Measurements from ENCODE around the gene PCDHGA11. TPM values are rescaled to one million over a fixed set of nuclear protein-coding genes. Genes with fewer than 3 reads are reported as not detected.

The PCDHGA11 gene
- total and polyA plus RNA-seq, 4 donors: 0.22 to 2.5 (median 0.50) TPM

DNA sequence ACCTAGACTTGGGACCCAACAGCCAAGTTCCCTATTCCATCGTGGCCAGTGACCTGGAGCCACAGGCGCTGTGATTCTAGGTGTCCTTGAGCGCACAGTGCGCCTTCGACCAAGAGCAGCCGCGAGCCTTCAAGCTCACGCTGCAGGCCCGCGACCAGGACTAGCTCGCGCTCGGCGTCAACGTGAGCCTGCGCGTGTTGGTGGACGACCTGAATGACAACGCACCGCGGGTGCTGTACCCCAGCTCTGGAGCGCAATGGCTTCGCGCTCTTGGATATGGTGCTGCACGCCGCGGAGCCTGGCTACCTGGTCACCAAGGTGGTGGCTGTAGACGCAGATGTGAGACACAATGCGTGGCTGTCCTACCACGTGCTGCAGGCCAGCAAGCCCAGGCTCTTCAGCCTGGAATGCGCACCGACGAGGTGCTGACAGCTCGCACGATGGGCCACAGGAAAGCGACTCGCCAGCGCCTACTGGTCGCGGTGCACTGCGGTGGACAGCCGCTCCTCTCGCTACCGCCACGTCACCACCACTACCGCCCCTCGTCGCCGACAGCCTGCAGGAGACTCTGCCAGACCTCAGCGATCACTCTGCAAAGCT lies 20.8 kb downstream of the PCDHGA11 start (continued):
- TF ChIP-seq, protein P1, sequence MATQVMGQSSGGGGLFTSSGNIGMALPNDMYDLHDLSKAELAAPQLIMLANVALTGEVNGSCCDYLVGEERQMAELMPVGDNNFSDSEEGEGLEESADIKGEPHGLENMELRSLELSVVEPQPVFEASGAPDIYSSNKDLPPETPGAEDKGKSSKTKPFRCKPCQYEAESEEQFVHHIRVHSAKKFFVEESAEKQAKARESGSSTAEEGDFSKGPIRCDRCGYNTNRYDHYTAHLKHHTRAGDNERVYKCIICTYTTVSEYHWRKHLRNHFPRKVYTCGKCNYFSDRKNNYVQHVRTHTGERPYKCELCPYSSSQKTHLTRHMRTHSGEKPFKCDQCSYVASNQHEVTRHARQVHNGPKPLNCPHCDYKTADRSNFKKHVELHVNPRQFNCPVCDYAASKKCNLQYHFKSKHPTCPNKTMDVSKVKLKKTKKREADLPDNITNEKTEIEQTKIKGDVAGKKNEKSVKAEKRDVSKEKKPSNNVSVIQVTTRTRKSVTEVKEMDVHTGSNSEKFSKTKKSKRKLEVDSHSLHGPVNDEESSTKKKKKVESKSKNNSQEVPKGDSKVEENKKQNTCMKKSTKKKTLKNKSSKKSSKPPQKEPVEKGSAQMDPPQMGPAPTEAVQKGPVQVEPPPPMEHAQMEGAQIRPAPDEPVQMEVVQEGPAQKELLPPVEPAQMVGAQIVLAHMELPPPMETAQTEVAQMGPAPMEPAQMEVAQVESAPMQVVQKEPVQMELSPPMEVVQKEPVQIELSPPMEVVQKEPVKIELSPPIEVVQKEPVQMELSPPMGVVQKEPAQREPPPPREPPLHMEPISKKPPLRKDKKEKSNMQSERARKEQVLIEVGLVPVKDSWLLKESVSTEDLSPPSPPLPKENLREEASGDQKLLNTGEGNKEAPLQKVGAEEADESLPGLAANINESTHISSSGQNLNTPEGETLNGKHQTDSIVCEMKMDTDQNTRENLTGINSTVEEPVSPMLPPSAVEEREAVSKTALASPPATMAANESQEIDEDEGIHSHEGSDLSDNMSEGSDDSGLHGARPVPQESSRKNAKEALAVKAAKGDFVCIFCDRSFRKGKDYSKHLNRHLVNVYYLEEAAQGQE (IDR thresholded peaks at IDR 0.05): no peak
- no peak for TF ChIP-seq JUND (IDR thresholded peaks at IDR 0.05)
- TF ChIP-seq, protein P2, sequence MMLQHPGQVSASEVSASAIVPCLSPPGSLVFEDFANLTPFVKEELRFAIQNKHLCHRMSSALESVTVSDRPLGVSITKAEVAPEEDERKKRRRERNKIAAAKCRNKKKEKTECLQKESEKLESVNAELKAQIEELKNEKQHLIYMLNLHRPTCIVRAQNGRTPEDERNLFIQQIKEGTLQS (IDR thresholded peaks at IDR 0.05): no peak
- TF ChIP-seq TAF1 (conservative IDR thresholded peaks at IDR 0.05): no peak

DNA sequence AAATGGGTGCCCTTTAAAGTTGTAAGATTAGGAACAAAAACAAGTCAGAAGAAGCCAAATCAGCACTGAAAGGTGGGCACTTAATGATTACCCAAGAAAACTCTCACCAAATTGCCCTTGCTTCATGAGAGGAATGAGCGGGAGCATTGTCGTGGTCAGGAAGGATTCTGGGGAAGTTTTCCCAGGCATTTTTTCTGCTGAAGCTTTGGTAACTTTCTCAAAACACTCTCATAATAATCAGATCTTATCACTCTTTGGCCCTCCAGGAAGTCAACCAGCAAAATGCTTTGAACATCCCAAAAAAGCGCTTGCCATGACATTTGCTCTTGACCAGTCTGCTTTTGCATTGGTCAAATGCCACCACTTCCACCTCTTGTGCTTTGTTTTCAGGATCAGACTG lies 44.5 kb downstream of the PCDHGA11 start:
- H3K27me3 ChIP-seq (ENCODE audit: control insufficient read depth in 4 of 4, insufficient read depth in 4 of 4, low read length in 3 of 4): no peaks in the 10 kb centered on the region
- no peak for TF ChIP-seq GABPA (IDR thresholded peaks at IDR 0.05 in 1 of 2, conservative IDR thresholded peaks at IDR 0.05 in 1 of 2)
- TF ChIP-seq, protein P3, sequence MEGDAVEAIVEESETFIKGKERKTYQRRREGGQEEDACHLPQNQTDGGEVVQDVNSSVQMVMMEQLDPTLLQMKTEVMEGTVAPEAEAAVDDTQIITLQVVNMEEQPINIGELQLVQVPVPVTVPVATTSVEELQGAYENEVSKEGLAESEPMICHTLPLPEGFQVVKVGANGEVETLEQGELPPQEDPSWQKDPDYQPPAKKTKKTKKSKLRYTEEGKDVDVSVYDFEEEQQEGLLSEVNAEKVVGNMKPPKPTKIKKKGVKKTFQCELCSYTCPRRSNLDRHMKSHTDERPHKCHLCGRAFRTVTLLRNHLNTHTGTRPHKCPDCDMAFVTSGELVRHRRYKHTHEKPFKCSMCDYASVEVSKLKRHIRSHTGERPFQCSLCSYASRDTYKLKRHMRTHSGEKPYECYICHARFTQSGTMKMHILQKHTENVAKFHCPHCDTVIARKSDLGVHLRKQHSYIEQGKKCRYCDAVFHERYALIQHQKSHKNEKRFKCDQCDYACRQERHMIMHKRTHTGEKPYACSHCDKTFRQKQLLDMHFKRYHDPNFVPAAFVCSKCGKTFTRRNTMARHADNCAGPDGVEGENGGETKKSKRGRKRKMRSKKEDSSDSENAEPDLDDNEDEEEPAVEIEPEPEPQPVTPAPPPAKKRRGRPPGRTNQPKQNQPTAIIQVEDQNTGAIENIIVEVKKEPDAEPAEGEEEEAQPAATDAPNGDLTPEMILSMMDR (IDR thresholded peaks at IDR 0.05; ENCODE audit: low read depth, low read length, missing input control): no peak
- TF ChIP-seq JUND (IDR thresholded peaks at IDR 0.05): no peak
- no peak for TF ChIP-seq RXRA (IDR thresholded peaks at IDR 0.05)
- TF ChIP-seq EGR1 (IDR thresholded peaks at IDR 0.05; ENCODE audit: low read depth in 2 of 2): no peak
- no peak for DNase-seq (ENCODE audit: low spot score)
- H3K9ac ChIP-seq (ENCODE audit: low read depth in 1 of 2, low read length in 2 of 2): no peak overlapping the region
- no peak overlapping the region for H3K4me3 ChIP-seq (ENCODE audit: low read depth in 1 of 3, low read length in 3 of 3)
- H3K4me1 ChIP-seq (ENCODE audit: control insufficient read depth in 4 of 4, insufficient read depth in 4 of 4, low read length in 3 of 4): no peaks in the 10 kb centered on the region
- 96% methylated on average over 3 of the region's 3 CpGs for WGBS
- no peak overlapping the region for H3K27ac ChIP-seq (ENCODE audit: low read depth in 1 of 2, low read length in 2 of 2)
- H3K36me3 ChIP-seq (ENCODE audit: control insufficient read depth in 4 of 4, insufficient read depth in 3 of 4, low read depth in 1 of 4, low read length in 3 of 4): no peaks in the 10 kb centered on the region
- H3K9me3 ChIP-seq (ENCODE audit: control insufficient read depth in 4 of 4, low read length in 3 of 4): no peaks in the 10 kb centered on the region

Other genes starting within 250 kb of the PCDHGA11 start
Only the 30 nearest of the 37 such genes appear.
- gene PCDHB12, start 212.3 kb upstream of the PCDHGA11 start, total RNA-seq: under 1 TPM; 0.28 to 0.33 TPM
- under 1 TPM; 0.06 to 0.12 TPM for gene PCDHB12, start 212.3 kb upstream of the PCDHGA11 start, polyA plus RNA-seq
- gene PCDHB13, start 207.1 kb upstream of the PCDHGA11 start, total RNA-seq: under 1 TPM; 0.19 to 0.42 TPM
- under 1 TPM; 0.11 to 0.17 TPM for gene PCDHB13, start 207.1 kb upstream of the PCDHGA11 start, polyA plus RNA-seq
- gene PCDHB14, start 197.7 kb upstream of the PCDHGA11 start, total RNA-seq: under 1 TPM; 0.42 to 0.47 TPM
- gene PCDHB14, start 197.7 kb upstream of the PCDHGA11 start, polyA plus RNA-seq: under 1 TPM; 0.10 to 0.23 TPM
- under 1 TPM; 0.28 to 0.59 TPM for gene PCDHB15, start 175.7 kb upstream of the PCDHGA11 start, total RNA-seq
- gene PCDHB15, start 175.7 kb upstream of the PCDHGA11 start, polyA plus RNA-seq: under 1 TPM; 0.21 to 0.52 TPM
- under 1 TPM; 0.19 to 0.42 TPM for gene SLC25A2, start 117.0 kb upstream of the PCDHGA11 start, total RNA-seq
- gene SLC25A2, start 117.0 kb upstream of the PCDHGA11 start, polyA plus RNA-seq: not detected
- 10 to 100 TPM; 25.7 to 36.3 TPM for gene TAF7, start 100.3 kb upstream of the PCDHGA11 start, total RNA-seq
- 10 to 100 TPM; 23.5 to 30.8 TPM for gene TAF7, start 100.3 kb upstream of the PCDHGA11 start, polyA plus RNA-seq
- under 1 TPM; 0.05 to 0.08 TPM for gene PCDHGA1, start 90.5 kb upstream of the PCDHGA11 start, total RNA-seq
- under 1 TPM in 1 of 2 donors, not detected in 1; 0.05 TPM for gene PCDHGA1, start 90.5 kb upstream of the PCDHGA11 start, polyA plus RNA-seq
- under 1 TPM; 0.23 to 0.42 TPM for gene PCDHGA2, start 82.3 kb upstream of the PCDHGA11 start, total RNA-seq
- gene PCDHGA2, start 82.3 kb upstream of the PCDHGA11 start, polyA plus RNA-seq: under 1 TPM; 0.26 to 0.46 TPM
- under 1 TPM; 0.09 to 0.59 TPM for gene PCDHGA3, start 77.2 kb upstream of the PCDHGA11 start, total RNA-seq
- gene PCDHGA3, start 77.2 kb upstream of the PCDHGA11 start, polyA plus RNA-seq: under 1 TPM; 0.25 to 0.32 TPM
- gene PCDHGB1, start 71.0 kb upstream of the PCDHGA11 start, total RNA-seq: under 1 TPM; 0.14 to 0.75 TPM
- gene PCDHGB1, start 71.0 kb upstream of the PCDHGA11 start, polyA plus RNA-seq: under 1 TPM; 0.10 to 0.11 TPM
- gene PCDHGA4, start 66.0 kb upstream of the PCDHGA11 start, total RNA-seq: under 1 TPM; 0.23 to 0.92 TPM
- under 1 TPM; 0.15 to 0.21 TPM for gene PCDHGA4, start 66.0 kb upstream of the PCDHGA11 start, polyA plus RNA-seq
- gene PCDHGB2, start 61.1 kb upstream of the PCDHGA11 start, total RNA-seq: 1 to 10 TPM in 1 of 2 donors, under 1 TPM in 1; 0.47 to 1.0 TPM
- under 1 TPM in 1 of 2 donors, not detected in 1; 0.28 TPM for gene PCDHGB2, start 61.1 kb upstream of the PCDHGA11 start, polyA plus RNA-seq
- under 1 TPM; 0.09 to 0.50 TPM for gene PCDHGA5, start 56.9 kb upstream of the PCDHGA11 start, total RNA-seq
- under 1 TPM; 0.04 to 0.08 TPM for gene PCDHGA5, start 56.9 kb upstream of the PCDHGA11 start, polyA plus RNA-seq
- gene PCDHGB3, start 50.8 kb upstream of the PCDHGA11 start, total RNA-seq: 1 to 10 TPM in 1 of 2 donors, under 1 TPM in 1; 0.37 to 1.2 TPM
- gene PCDHGB3, start 50.8 kb upstream of the PCDHGA11 start, polyA plus RNA-seq: under 1 TPM in 1 of 2 donors, not detected in 1; 0.07 TPM
- gene PCDHGA6, start 47.2 kb upstream of the PCDHGA11 start, total RNA-seq: under 1 TPM; 0.37 to 0.67 TPM
- gene PCDHGA6, start 47.2 kb upstream of the PCDHGA11 start, polyA plus RNA-seq: under 1 TPM; 0.08 to 0.18 TPM
- under 1 TPM; 0.19 to 0.67 TPM for gene PCDHGA7, start 38.3 kb upstream of the PCDHGA11 start, total RNA-seq
- under 1 TPM; 0.21 TPM for gene PCDHGA7, start 38.3 kb upstream of the PCDHGA11 start, polyA plus RNA-seq
- 1 to 10 TPM; 1.7 to 2.8 TPM for gene PCDHGB4, start 33.4 kb upstream of the PCDHGA11 start, total RNA-seq
- 1 to 10 TPM in 1 of 2 donors, under 1 TPM in 1; 0.76 to 1.4 TPM for gene PCDHGB4, start 33.4 kb upstream of the PCDHGA11 start, polyA plus RNA-seq
- gene PCDHGA8, start 28.4 kb upstream of the PCDHGA11 start, total RNA-seq: under 1 TPM; 0.14 to 0.75 TPM
- under 1 TPM; 0.02 to 0.13 TPM for gene PCDHGA8, start 28.4 kb upstream of the PCDHGA11 start, polyA plus RNA-seq
- gene PCDHGB5, start 23.1 kb upstream of the PCDHGA11 start, total RNA-seq: 1 to 10 TPM; 2.5 to 3.8 TPM
- gene PCDHGB5, start 23.1 kb upstream of the PCDHGA11 start, polyA plus RNA-seq: 1 to 10 TPM in 1 of 2 donors, under 1 TPM in 1; 0.76 to 2.0 TPM
- gene PCDHGA9, start 18.3 kb upstream of the PCDHGA11 start, total RNA-seq: 1 to 10 TPM in 1 of 2 donors, under 1 TPM in 1; 0.51 to 2.8 TPM
- under 1 TPM; 0.11 to 0.63 TPM for gene PCDHGA9, start 18.3 kb upstream of the PCDHGA11 start, polyA plus RNA-seq
- 1 to 10 TPM; 1.4 to 2.8 TPM for gene PCDHGB6, start 13.0 kb upstream of the PCDHGA11 start, total RNA-seq
- gene PCDHGB6, start 13.0 kb upstream of the PCDHGA11 start, polyA plus RNA-seq: 1 to 10 TPM in 1 of 2 donors, under 1 TPM in 1; 0.53 to 1.8 TPM
- 1 to 10 TPM; 2.0 to 3.9 TPM for gene PCDHGA10, start 8.1 kb upstream of the PCDHGA11 start, total RNA-seq
- gene PCDHGA10, start 8.1 kb upstream of the PCDHGA11 start, polyA plus RNA-seq: 1 to 10 TPM; 1.2 to 1.3 TPM
- gene PCDHGB7, start 3.4 kb upstream of the PCDHGA11 start, total RNA-seq: 1 to 10 TPM; 1.6 to 3.1 TPM
- gene PCDHGB7, start 3.4 kb upstream of the PCDHGA11 start, polyA plus RNA-seq: under 1 TPM; 0.74 to 0.78 TPM
- gene PCDHGA12, start 9.5 kb downstream of the PCDHGA11 start, total RNA-seq: 1 to 10 TPM in 1 of 2 donors, under 1 TPM in 1; 0.37 to 1.9 TPM
- under 1 TPM; 0.39 to 0.74 TPM for gene PCDHGA12, start 9.5 kb downstream of the PCDHGA11 start, polyA plus RNA-seq
- 1 to 10 TPM; 3.7 to 5.7 TPM for gene PCDHGC3, start 54.9 kb downstream of the PCDHGA11 start, total RNA-seq
- 10 to 100 TPM in 1 of 2 donors, 1 to 10 TPM in 1; 6.8 to 11.0 TPM for gene PCDHGC3, start 54.9 kb downstream of the PCDHGA11 start, polyA plus RNA-seq
- gene PCDHGC4, start 64.0 kb downstream of the PCDHGA11 start, total RNA-seq: 1 to 10 TPM in 1 of 2 donors, under 1 TPM in 1; 0.33 to 1.4 TPM
- not detected for gene PCDHGC4, start 64.0 kb downstream of the PCDHGA11 start, polyA plus RNA-seq
- gene PCDHGC5, start 68.0 kb downstream of the PCDHGA11 start, total RNA-seq: 1 to 10 TPM in 1 of 2 donors, under 1 TPM in 1; 0.19 to 1.1 TPM
- gene PCDHGC5, start 68.0 kb downstream of the PCDHGA11 start, polyA plus RNA-seq: under 1 TPM in 1 of 2 donors, not detected in 1; 0.02 TPM
- gene DIAPH1, start 197.9 kb downstream of the PCDHGA11 start, total RNA-seq: 10 to 100 TPM; 51.5 to 73.9 TPM
- 10 to 100 TPM; 67.8 to 74.7 TPM for gene DIAPH1, start 197.9 kb downstream of the PCDHGA11 start, polyA plus RNA-seq
- gene HDAC3, start 215.8 kb downstream of the PCDHGA11 start, total RNA-seq: 10 to 100 TPM; 42.3 to 45.3 TPM
- gene HDAC3, start 215.8 kb downstream of the PCDHGA11 start, polyA plus RNA-seq: 10 to 100 TPM; 20.1 to 28.0 TPM
- 1 to 10 TPM in 1 of 2 donors, under 1 TPM in 1; 0.47 to 1.3 TPM for gene RELL2, start 215.9 kb downstream of the PCDHGA11 start, total RNA-seq
- gene RELL2, start 215.9 kb downstream of the PCDHGA11 start, polyA plus RNA-seq: 1 to 10 TPM in 1 of 2 donors, under 1 TPM in 1; 0.61 to 1.2 TPM